T-cell (primary cell): Measurements from ENCODE around the gene ZC3H12D. TPM values are rescaled to one million over a fixed set of nuclear protein-coding genes. Genes with fewer than 3 reads are reported as not detected.
"Not testable (repeated sequence)": the region's sequence is repeated elsewhere in the genome, so short reads cannot be mapped to it uniquely, and the experiment has no call there.

Experiments used
- ATAC-seq, 4 experiments: fragments of 200-7000 bp in 3 of 4; fragments of 150-1000 bp in 1 of 4; cut with Tn5 transposase; replicated peaks in 1 of 4; 1 replicate in 3 of 4; 2 replicates in 1 of 4; pipeline ENCODE4 v1.10.0; 2021; ENCODE audit warnings: moderate library complexity in 3 of 4, mild to moderate bottlenecking in 2 of 4, moderate number of reproducible peaks in 1 of 4
- CTCF ChIA-PET, 2 donors: fragments of 300-600 bp; sonication (Branson Sonifier 250); formaldehyde crosslinking; loops; one replicate each; lab custom pipeline; 2022; ENCODE audit warnings: antibody characterized with exemption in 2 of 2; lab: Charles Lee
- POLR2A ChIA-PET, 2 donors: fragments of 300-600 bp; sonication (Branson Sonifier 250); formaldehyde crosslinking; loops; one replicate each; lab custom pipeline; 2022; ENCODE audit warnings: antibody characterized with exemption in 2 of 2; lab: Charles Lee
- DNase-seq, 35 experiments: peaks; one replicate each; pipeline versions ENCODE4 v3.0.0 to v3.0.0-alpha.2; 2013 to 2023
- H3K27ac ChIP-seq: one replicate; pipeline ENCODE4 v1.5.1; 2013; ENCODE audit warnings: low read length
- H3K27me3 ChIP-seq, 2 experiments: replicated peaks in 1 of 2; 1 replicate in 1 of 2; 2 replicates in 1 of 2; pipeline versions ENCODE4 v1.6.1 to v1.7.0; 2013; ENCODE audit warnings: low read length in 1 of 2, mixed read lengths in 1 of 2; ENCODE audit not compliant: control insufficient read depth in 2 of 2, insufficient read depth in 2 of 2; ENCODE audit errors: extremely low read depth in 1 of 2
- H3K36me3 ChIP-seq, 2 donors: 1 replicate in 1 of 2; 2 replicates in 1 of 2; pipeline versions ENCODE4 v1.6.1 to v1.7.0; 2013; ENCODE audit warnings: low read length in 1 of 2; ENCODE audit not compliant: control insufficient read depth in 2 of 2, insufficient read depth in 1 of 2; ENCODE audit errors: extremely low read depth in 1 of 2
- H3K4me1 ChIP-seq, 2 experiments: 1 replicate in 1 of 2; 2 replicates in 1 of 2; pipeline versions ENCODE4 v1.6.1 to v1.7.0; 2013; ENCODE audit warnings: low read length in 2 of 2, mixed read lengths in 1 of 2; ENCODE audit not compliant: insufficient read depth in 2 of 2, control insufficient read depth in 1 of 2; ENCODE audit errors: extremely low read depth in 1 of 2
- H3K4me3 ChIP-seq, 2 donors: 1 replicate in 1 of 2; 2 replicates in 1 of 2; pipeline versions ENCODE4 v1.5.1 to v1.7.0; 2013; ENCODE audit warnings: mild to moderate bottlenecking in 2 of 2, low read length in 1 of 2, moderate library complexity in 1 of 2; ENCODE audit not compliant: control insufficient read depth in 1 of 2; ENCODE audit errors: extremely low read depth in 1 of 2
- H3K9me3 ChIP-seq: 2 replicates; pipeline ENCODE4 v1.7.0; 2013
- H3K27ac Mint-ChIP-seq, 2 donors: one replicate each; pipeline ENCODE4 v1.8.0; 2020 to 2021; ENCODE audit warnings: mild to moderate bottlenecking in 2 of 2, mixed read lengths in 2 of 2
- H3K27me3 Mint-ChIP-seq, 2 donors: one replicate each; pipeline ENCODE4 v1.8.0; 2021 to 2022; ENCODE audit warnings: mixed read lengths in 2 of 2
- H3K36me3 Mint-ChIP-seq: one replicate; pipeline ENCODE4 v1.8.0; 2021; ENCODE audit warnings: mixed read lengths
- H3K4me1 Mint-ChIP-seq, 3 donors: one replicate each; pipeline ENCODE4 v1.8.0; 2020 to 2022; ENCODE audit warnings: mixed read lengths in 3 of 3, mild to moderate bottlenecking in 1 of 3
- H3K4me3 Mint-ChIP-seq, 3 donors: one replicate each; pipeline ENCODE4 v1.8.0; 2020 to 2022; ENCODE audit warnings: mild to moderate bottlenecking in 3 of 3, mixed read lengths in 3 of 3, moderate library complexity in 3 of 3
- H3K9me3 Mint-ChIP-seq, 3 donors: one replicate each; pipeline ENCODE4 v1.8.0; 2020 to 2022; ENCODE audit warnings: mixed read lengths in 3 of 3
- WGBS: methylation state at CpG from one replicate; pipeline ENCODE4 v1.1.5; 2013; ENCODE audit warnings: missing lambda C conversion rate; ENCODE audit not compliant: insufficient coverage; 5-methylcytosine and 5-hydroxymethylcytosine counted together
- total RNA-seq, 35 experiments: library from RNA in 6 of 35; stranded (reverse) in 6 of 35; fragments of 120-200 nt in 1 of 35; gene quantifications; one replicate each; pipeline versions ENCODE4 v1.2.1 to v1.2.4 and lab custom pipeline; 2013 to 2026

Gene ZC3H12D
- total RNA-seq, 5 donors from 2014 or later (not counting 1 experiment from before 2014, with no cell fraction given) = 48.2 to 117 (median 107) TPM

DNA sequence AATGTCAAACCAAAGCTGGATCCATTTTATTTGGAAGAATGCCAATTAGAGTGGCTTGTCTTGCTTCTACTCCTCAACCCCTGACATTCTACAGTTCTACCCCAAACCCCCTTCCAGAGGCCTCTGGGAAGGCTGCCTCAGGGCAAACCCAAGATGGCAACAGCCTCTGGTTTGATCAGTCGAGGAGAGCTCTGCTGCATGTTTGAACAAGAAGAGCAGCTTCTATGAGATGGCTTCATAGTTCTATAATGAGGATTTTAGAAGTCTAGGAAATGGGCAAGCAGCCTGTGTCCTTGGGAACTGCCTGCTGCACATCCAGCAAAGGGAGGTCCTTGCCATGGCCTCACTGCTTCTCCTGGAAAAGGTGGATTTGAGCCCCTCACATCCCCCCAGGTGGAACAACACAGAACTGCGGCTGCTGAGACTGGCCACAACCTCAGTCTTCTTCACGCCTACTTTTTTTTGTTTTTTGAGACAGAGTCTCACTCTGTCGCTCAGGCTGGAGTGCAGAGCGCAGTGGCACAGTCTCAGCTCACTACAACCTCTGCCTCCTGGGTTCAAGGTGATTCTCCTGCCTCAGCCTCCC lies 37.9 kb downstream of the ZC3H12D start:
- WGBS = no CpG with 5 or more reads among the region's 5 CpGs
- peaks cover 0 to 2% of the 10 kb centered on the region in 2 experiments for H3K4me1 ChIP-seq
- no peak overlapping the region for H3K4me3 Mint-ChIP-seq
- DNase-seq = no peak
- no peak for ATAC-seq
- peaks cover 0 to 16% of the 10 kb centered on the region in 2 donors for H3K36me3 ChIP-seq
- H3K4me1 Mint-ChIP-seq = peaks cover 0 to 7% (median 0%) of the 10 kb centered on the region in 3 donors
- ChIA-PET CTCF (interaction anchor here (0.6 to 1.2 kb wide), 4 partner anchors 70 to 419 kb away, joined by 3 to 5 read pairs (median 3); no protein-coding TSS in a partner anchor), POLR2A (interaction anchor here in 1 of 2 donors (0.5 to 0.7 kb wide), 2 partner anchors 8 to 320 kb away, joined by 5 read pairs; no protein-coding TSS in a partner anchor)
- H3K27me3 ChIP-seq = peaks cover 0 to 4% of the 10 kb centered on the region in 2 experiments
- H3K4me3 ChIP-seq = no peak overlapping the region
- no peaks in the 10 kb centered on the region for H3K9me3 Mint-ChIP-seq
- no peak overlapping the region for H3K27ac ChIP-seq
- no peaks in the 10 kb centered on the region for H3K27me3 Mint-ChIP-seq
- peaks cover 8% of the 10 kb centered on the region for H3K36me3 Mint-ChIP-seq
- no peaks in the 10 kb centered on the region for H3K9me3 ChIP-seq
- no peak overlapping the region for H3K27ac Mint-ChIP-seq

DNA sequence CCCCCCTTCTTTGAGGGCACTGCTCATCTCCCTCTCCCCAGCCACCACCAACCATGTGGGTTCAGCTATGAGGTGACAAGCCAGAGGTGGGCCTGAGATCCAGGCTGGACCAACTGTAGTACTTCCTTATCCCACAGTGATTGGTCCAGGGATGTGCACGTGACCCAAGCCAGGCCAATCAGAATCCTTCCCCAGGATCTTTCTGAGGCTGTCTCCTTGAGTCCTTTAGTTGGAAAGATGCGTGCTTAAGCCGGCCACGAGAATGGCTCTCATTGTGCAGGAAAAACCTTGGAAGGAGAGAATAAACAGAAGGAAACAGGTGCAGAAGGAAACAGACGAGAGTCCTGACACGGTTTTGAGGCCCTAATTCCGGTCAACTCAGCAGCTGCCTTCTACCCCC lies 39.2 kb downstream of the ZC3H12D start:
- no peak for DNase-seq
- H3K4me3 ChIP-seq = no peak overlapping the region
- H3K9me3 Mint-ChIP-seq = no peaks in the 10 kb centered on the region
- H3K4me1 Mint-ChIP-seq = peaks cover 0 to 7% (median 0%) of the 10 kb centered on the region in 3 donors
- H3K27me3 Mint-ChIP-seq = no peaks in the 10 kb centered on the region
- WGBS = 92% methylated on average over 6 of the region's 7 CpGs
- H3K36me3 Mint-ChIP-seq = peaks cover 6% of the 10 kb centered on the region
- H3K27me3 ChIP-seq = peaks cover 0 to 4% of the 10 kb centered on the region in 2 experiments
- H3K27ac Mint-ChIP-seq = peak overlapping the region in 1 of 2 donors; percentile 36
- POLR2A ChIA-PET = no interaction called here
- peaks cover 0 to 10% of the 10 kb centered on the region in 2 donors for H3K36me3 ChIP-seq
- H3K27ac ChIP-seq = no peak overlapping the region
- no peaks in the 10 kb centered on the region for H3K9me3 ChIP-seq
- H3K4me3 Mint-ChIP-seq = no peak overlapping the region
- ATAC-seq = peak in 2 of 4 experiments; percentile 7 to 18
- CTCF ChIA-PET = interaction anchor here (0.5 to 0.9 kb wide), 3 partner anchors 71 to 149 kb away, joined by 3 read pairs; no protein-coding TSS in a partner anchor
- H3K4me1 ChIP-seq = peaks cover 0 to 2% of the 10 kb centered on the region in 2 experiments

DNA sequence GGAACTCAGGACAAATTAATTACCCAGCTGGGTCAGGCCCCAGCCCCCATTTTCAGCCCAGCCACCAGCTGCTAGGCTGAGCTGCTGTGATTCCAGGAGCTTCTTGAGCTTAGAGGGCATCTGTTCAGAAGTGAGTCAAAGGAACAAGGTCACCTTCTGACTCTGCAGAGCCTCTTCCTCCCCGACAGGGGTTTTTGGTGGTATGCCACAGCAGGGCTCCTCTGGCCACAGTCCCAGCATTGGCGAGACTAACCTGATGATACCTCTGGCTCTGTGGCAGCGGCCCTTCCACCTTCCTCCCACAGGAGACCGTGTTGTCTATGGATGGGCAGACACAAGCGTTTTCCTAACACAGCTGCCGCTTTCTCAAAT lies 39.7 kb downstream of the ZC3H12D start:
- Mint-ChIP-seq H3K9me3 (no peaks in the 10 kb centered on the region), H3K4me1 (peaks cover 0 to 7% (median 0%) of the 10 kb centered on the region in 3 donors), H3K27me3 (no peaks in the 10 kb centered on the region), H3K27ac (no peak overlapping the region), H3K36me3 (peaks cover 6% of the 10 kb centered on the region), H3K4me3 (no peak overlapping the region)
- no peak overlapping the region for H3K27ac ChIP-seq
- 53% methylated on average over 3 of the region's 6 CpGs for WGBS
- ChIA-PET POLR2A (no interaction called here), CTCF (interaction anchor here in 1 of 2 donors (0.8 kb wide), 1 partner anchor 72 kb away, joined by 3 read pairs; no protein-coding TSS in a partner anchor)
- peaks cover 0 to 5% of the 10 kb centered on the region in 2 donors for H3K36me3 ChIP-seq
- H3K4me3 ChIP-seq = no peak overlapping the region
- ATAC-seq (peak in 2 of 4 experiments; percentile 16 to 20), DNase-seq (no peak)
- peaks cover 0 to under 1% of the 10 kb centered on the region in 2 experiments for H3K27me3 ChIP-seq
- H3K9me3 ChIP-seq = no peaks in the 10 kb centered on the region
- no peaks in the 10 kb centered on the region for H3K4me1 ChIP-seq

DNA sequence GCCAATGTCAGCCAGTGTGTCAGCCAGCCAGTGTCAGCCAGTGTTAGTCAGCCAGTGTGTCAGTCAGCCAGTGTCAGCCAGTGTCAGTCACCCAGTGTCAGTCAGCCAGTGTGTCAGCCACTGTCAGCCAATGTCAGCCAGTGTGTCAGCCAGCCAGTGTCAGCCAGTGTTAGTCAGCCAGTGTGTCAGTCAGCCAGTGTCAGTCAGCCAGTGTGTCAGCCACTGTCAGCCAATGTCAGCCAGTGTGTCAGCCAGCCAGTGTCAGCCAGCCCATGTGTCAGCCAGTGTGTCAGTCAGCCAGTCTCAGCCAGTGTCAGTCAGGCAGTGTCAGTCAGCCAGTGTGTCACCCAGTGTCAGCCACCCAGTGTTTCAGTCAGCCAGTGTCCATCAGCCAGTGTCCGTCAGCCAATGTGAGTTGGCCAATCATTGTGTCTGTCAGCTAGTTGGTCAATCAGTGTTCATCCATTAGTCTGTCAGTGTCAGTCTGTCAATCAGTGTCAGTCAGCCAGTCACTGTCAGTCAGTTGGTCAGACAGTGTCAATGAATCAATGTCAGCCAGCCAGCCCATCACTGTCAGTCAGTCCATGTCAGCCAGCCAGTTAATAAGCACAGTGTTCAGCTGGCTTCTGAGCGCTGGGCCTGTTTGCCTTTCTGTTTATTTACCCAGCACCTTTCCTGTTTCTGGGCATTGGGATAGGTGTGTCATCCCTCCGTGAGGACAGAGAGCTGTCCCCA lies 40.3 kb downstream of the ZC3H12D start:
- peak in 1 of 4 experiments; percentile 16 for ATAC-seq
- POLR2A ChIA-PET = interaction anchor here in 1 of 2 donors (0.6 kb wide), 1 partner anchor 25 kb away, joined by 3 read pairs; no protein-coding TSS in a partner anchor
- not testable (repeated sequence) for H3K27me3 Mint-ChIP-seq, H3K27ac ChIP-seq, H3K4me3 ChIP-seq, DNase-seq, H3K4me3 Mint-ChIP-seq, H3K27me3 ChIP-seq, H3K9me3 Mint-ChIP-seq, H3K4me1 ChIP-seq, H3K36me3 Mint-ChIP-seq, H3K36me3 ChIP-seq, H3K4me1 Mint-ChIP-seq, H3K9me3 ChIP-seq
- H3K27ac Mint-ChIP-seq = peak overlapping the region in 1 of 2 donors; percentile 19
- WGBS = 67% methylated on average over 2 of the region's 3 CpGs
- CTCF ChIA-PET = interaction anchor here in 1 of 2 donors (0.8 kb wide), 1 partner anchor 72 kb away, joined by 3 read pairs; no protein-coding TSS in a partner anchor

DNA sequence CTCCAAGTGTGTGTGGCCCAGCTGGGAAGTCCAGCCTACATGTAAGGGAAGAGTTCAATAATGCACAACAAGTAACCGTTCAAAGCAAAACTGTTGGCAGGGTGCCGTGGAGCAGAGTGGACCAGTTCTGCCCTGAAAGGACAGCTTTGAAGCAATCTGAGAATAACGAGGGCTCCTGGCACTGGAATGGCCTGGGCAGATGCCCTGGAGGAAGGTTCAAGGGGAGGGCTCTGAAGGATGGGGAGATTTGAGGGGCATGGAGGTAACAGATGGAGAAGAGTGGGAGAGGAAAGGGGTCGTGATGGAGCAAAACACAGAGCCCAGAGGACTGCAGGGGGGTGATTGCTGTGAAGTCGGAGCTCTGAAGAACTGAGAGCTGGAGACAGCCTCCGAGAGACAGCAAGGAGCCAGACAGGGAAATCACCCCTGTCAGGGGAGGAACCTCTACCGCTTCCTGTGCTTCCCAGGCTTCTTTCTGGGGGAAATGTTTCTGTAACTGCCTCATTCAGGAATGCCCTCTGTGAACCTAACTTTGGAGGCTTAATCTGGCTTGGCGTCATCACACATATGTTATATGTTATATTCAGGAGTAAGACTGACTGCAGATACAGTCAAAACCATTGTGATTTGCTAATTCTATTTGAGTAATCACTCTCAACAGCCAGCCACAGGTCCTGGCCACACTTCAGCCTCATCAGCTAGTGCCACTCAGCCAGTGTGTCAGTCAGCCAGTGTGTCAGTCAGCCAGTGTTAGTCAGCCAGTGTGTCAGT lies 41.2 kb downstream of the ZC3H12D start:
- H3K36me3 ChIP-seq = no peaks in the 10 kb centered on the region
- no peak overlapping the region for H3K27ac ChIP-seq
- H3K9me3 ChIP-seq = no peaks in the 10 kb centered on the region
- H3K4me3 ChIP-seq = no peak overlapping the region
- no peaks in the 10 kb centered on the region for H3K27me3 Mint-ChIP-seq
- POLR2A ChIA-PET = interaction anchor here (0.6 kb wide), 2 partner anchors 16 to 24 kb away, joined by 3 to 5 read pairs; no protein-coding TSS in a partner anchor
- peaks cover 0 to 11% (median 7%) of the 10 kb centered on the region in 3 donors for H3K4me1 Mint-ChIP-seq
- H3K9me3 Mint-ChIP-seq = no peaks in the 10 kb centered on the region
- no peaks in the 10 kb centered on the region for H3K27me3 ChIP-seq
- 93% methylated on average over 5 of the region's 8 CpGs for WGBS
- CTCF ChIA-PET = no interaction called here
- H3K4me3 Mint-ChIP-seq = no peak overlapping the region
- no peaks in the 10 kb centered on the region for H3K36me3 Mint-ChIP-seq
- no peak overlapping the region for H3K27ac Mint-ChIP-seq
- ATAC-seq = no peak
- no peak for DNase-seq
- no peaks in the 10 kb centered on the region for H3K4me1 ChIP-seq

DNA sequence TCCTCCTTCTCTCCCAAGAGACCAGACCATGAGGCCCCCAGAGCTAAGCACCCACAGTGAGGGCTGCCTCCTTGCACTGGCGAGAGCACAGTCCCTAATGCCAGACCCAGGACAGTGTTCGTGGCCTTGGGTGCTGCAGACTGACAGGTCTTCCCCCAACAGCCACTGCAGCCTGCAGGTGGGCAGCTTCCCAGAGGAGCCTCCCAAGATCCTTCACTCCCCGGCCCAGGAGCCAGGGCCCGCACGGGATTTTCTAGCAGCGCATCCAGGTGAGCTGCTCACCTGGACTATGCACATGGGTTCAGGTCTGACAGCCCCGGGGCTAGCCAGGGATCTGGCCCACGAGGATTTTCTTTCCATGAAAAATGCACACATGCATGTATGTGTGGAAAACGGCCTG lies 43.1 kb downstream of the ZC3H12D start:
- Histone ChIP-seq H3K4me3 (no peak overlapping the region), H3K27me3 (no peaks in the 10 kb centered on the region), H3K27ac (no peak overlapping the region), H3K4me1 (no peaks in the 10 kb centered on the region), H3K36me3 (no peaks in the 10 kb centered on the region), H3K9me3 (no peaks in the 10 kb centered on the region)
- DNase-seq = no peak
- H3K4me1 Mint-ChIP-seq = peaks cover 7 to 25% (median 15%) of the 10 kb centered on the region in 3 donors
- no peak overlapping the region for H3K4me3 Mint-ChIP-seq
- ChIA-PET CTCF (interaction anchor here in 1 of 2 donors (0.6 to 1.6 kb wide), 2 partner anchors 10 to 91 kb away, joined by 7 to 13 read pairs; no protein-coding TSS in a partner anchor), POLR2A (no interaction called here)
- H3K27me3 Mint-ChIP-seq = no peaks in the 10 kb centered on the region
- no peaks in the 10 kb centered on the region for H3K36me3 Mint-ChIP-seq
- H3K9me3 Mint-ChIP-seq = no peaks in the 10 kb centered on the region
- WGBS = 83% methylated on average over 7 of the region's 9 CpGs
- no peak for ATAC-seq
- no peak overlapping the region for H3K27ac Mint-ChIP-seq
